Endothelial cell of umbilical vein (primary cell): Measurements from ENCODE around the gene SLC1A1. TPM values are rescaled to one million over a fixed set of nuclear protein-coding genes. Genes with fewer than 3 reads are reported as not detected.
A peak's percentile ranks its signal among the peaks of the same experiment; 100 is the strongest.

Experiments
- BruUV-seq: library from RNA; stranded (reverse); fragments of 400-500 nt; replicated peaks from 2 replicates; lab custom pipeline; 2021; lab: Mats Ljungman, UMichigan
- CTCF ChIA-PET: fragments of 300-600, 350-600 bp; sonication (Branson Sonifier 250); formaldehyde crosslinking; loops from one replicate; lab custom pipeline; 2021; ENCODE audit warnings: antibody characterized with exemption, inconsistent platforms; lab: Charles Lee
- POLR2A ChIA-PET: fragments of 300-600, 350-600 bp; sonication (Branson Sonifier 250); formaldehyde crosslinking; loops from one replicate; lab custom pipeline; 2021; ENCODE audit warnings: antibody characterized with exemption, inconsistent platforms; lab: Charles Lee
- DNase-seq: peaks from one replicate; pipeline ENCODE4 v3.0.0-alpha.2; 2011; ENCODE audit warnings: low read depth, low spot score
- FAIRE-seq: peaks from 2 replicates; lab custom pipeline; 2011; peaks lifted over from hg19 to GRCh38; lab: Jason Lieb, UNC
- H2AFZ ChIP-seq: 2 replicates; pipeline ENCODE4 v1.6.0; 2012; ENCODE audit warnings: low read depth, low read length, control low read depth, inconsistent platforms
- H3K27ac ChIP-seq: 2 replicates; pipeline ENCODE4 v1.5.1; 2011; ENCODE audit warnings: low read depth, mild to moderate bottlenecking, control low read depth, low read length, moderate library complexity; ENCODE audit not compliant: insufficient read depth
- H3K27me3 ChIP-seq, 2 experiments: 2 replicates each; pipeline versions ENCODE4 v1.6.0 to v1.6.1; 2011; ENCODE audit warnings: low read length in 2 of 2, mixed read lengths in 1 of 2; ENCODE audit not compliant: control insufficient read depth in 2 of 2, insufficient read depth in 2 of 2
- H3K36me3 ChIP-seq, 2 experiments: 2 replicates in 1 of 2; 3 replicates in 1 of 2; pipeline ENCODE4 v1.5.1; 2011; ENCODE audit warnings: low read length in 2 of 2, mild to moderate bottlenecking in 1 of 2, moderate library complexity in 1 of 2; ENCODE audit not compliant: control insufficient read depth in 2 of 2, insufficient read depth in 2 of 2; ENCODE audit errors: extremely low read depth in 1 of 2
- H3K4me1 ChIP-seq: 3 replicates; pipeline ENCODE4 v1.5.1; 2011; ENCODE audit warnings: mild to moderate bottlenecking, low read length; ENCODE audit not compliant: control insufficient read depth, insufficient read depth; ENCODE audit errors: extremely low read depth
- H3K4me2 ChIP-seq: 2 replicates; pipeline ENCODE4 v1.6.1; 2011; ENCODE audit warnings: low read length, control low read depth, mixed read lengths; ENCODE audit not compliant: insufficient read depth
- H3K4me3 ChIP-seq, 3 experiments: fragments of 200-600 bp in 1 of 3; sonication (generic), shearing (Covaris generic) in 1 of 3; replicated peaks in 1 of 3; 2 replicates each; pipeline ENCODE4 v1.5.1; 2011 to 2016; ENCODE audit warnings: control low read depth in 3 of 3, low read length in 3 of 3, mild to moderate bottlenecking in 2 of 3, inconsistent platforms in 1 of 3, low read depth in 1 of 3, moderate library complexity in 1 of 3; ENCODE audit not compliant: insufficient read depth in 1 of 3
- H3K79me2 ChIP-seq: 2 replicates; pipeline ENCODE4 v1.6.0; 2012; ENCODE audit warnings: low read length, inconsistent platforms; ENCODE audit not compliant: control insufficient read depth, insufficient read depth
- H3K9ac ChIP-seq: replicated peaks from 2 replicates; pipeline ENCODE3; 2011; ENCODE audit warnings: low read length, control low read depth; ENCODE audit not compliant: insufficient read depth; ENCODE audit errors: extremely low read depth
- H3K9me1 ChIP-seq: replicated peaks from 3 replicates; pipeline ENCODE4 v1.6.0; 2011; ENCODE audit warnings: mild to moderate bottlenecking, low read length; ENCODE audit not compliant: control insufficient read depth, insufficient read depth; ENCODE audit errors: extremely low read depth
- H3K9me3 ChIP-seq: replicated peaks from 2 replicates; pipeline ENCODE4 v1.5.1; 2012; ENCODE audit warnings: low read length, inconsistent platforms; ENCODE audit not compliant: control insufficient read depth, insufficient read depth
- H4K20me1 ChIP-seq: replicated peaks from 2 replicates; pipeline ENCODE3; 2011; ENCODE audit warnings: mild to moderate bottlenecking, low read length; ENCODE audit not compliant: control insufficient read depth, insufficient read depth; ENCODE audit errors: extremely low read depth
- EZH2 ChIP-seq: IDR thresholded peaks from 2 replicates; pipeline ENCODE4 v1.6.1; 2012; ENCODE audit warnings: borderline replicate concordance, low read depth, mild to moderate bottlenecking, moderate library complexity, low read length, inconsistent platforms; ENCODE audit not compliant: severe bottlenecking
- FOS ChIP-seq: IDR thresholded peaks from 2 replicates; pipeline ENCODE4 v1.6.1; 2011; ENCODE audit warnings: mild to moderate bottlenecking, low read length, moderate library complexity, borderline replicate concordance; ENCODE audit not compliant: insufficient read depth
- GATA2 ChIP-seq: IDR thresholded peaks from 2 replicates; pipeline ENCODE4 v1.7.0; 2011; ENCODE audit warnings: low read depth, mild to moderate bottlenecking, moderate library complexity, mixed read lengths, low read length; ENCODE audit not compliant: insufficient read length, insufficient read depth
- JUN ChIP-seq: IDR thresholded peaks from 2 replicates; pipeline ENCODE4 v1.6.1; 2011; ENCODE audit warnings: borderline replicate concordance, low read depth; ENCODE audit not compliant: insufficient read length, insufficient read depth
- MYC ChIP-seq: IDR thresholded peaks from one replicate; pipeline ENCODE4 v1.6.1; 2011; ENCODE audit warnings: mild to moderate bottlenecking, low read depth, low read length
- POLR2A ChIP-seq: IDR thresholded peaks from 2 replicates; pipeline ENCODE4 v1.6.1; 2012; ENCODE audit warnings: low read depth, mild to moderate bottlenecking, control low read depth, low read length
- POLR2AphosphoS5 ChIP-seq: IDR thresholded peaks from 2 replicates; pipeline ENCODE4 v1.6.1; 2012; ENCODE audit warnings: low read depth, mild to moderate bottlenecking, control low read depth, low read length, moderate library complexity; ENCODE audit not compliant: insufficient read depth
- dilution Hi-C: fragments of 300-500 bp; cut with MboI; formaldehyde crosslinking; loops from one replicate; pipeline ENCODE4 v1.15.0; 2019; ENCODE audit warnings: low sequenced_read_pairs; ENCODE audit not compliant: extremely low pct_ligation_motif_present
- intact Hi-C: fragments of 100-400 bp; cut with micrococcal nuclease; formaldehyde crosslinking; loops from one replicate; pipeline ENCODE4 v1.10.0; 2022
- polyA plus RNA-seq, 4 experiments: library from polyadenylated mRNA; depleted of rRNA in 3 of 4; stranded (reverse) in 3 of 4; unstranded in 1 of 4; fragments of >200 nt; gene quantifications; 2 replicates each; pipeline versions ENCODE4 v1.2.1 to v1.2.3, GENCODE V29; 2011 to 2012; ENCODE audit warnings: missing spikeins in 1 of 4
- total RNA-seq: library from RNA; stranded (reverse); gene quantifications from 2 replicates; pipeline ENCODE4 v1.2.3, GENCODE V29; 2021
- TF ChIP-seq, protein P1 (sequence below): IDR thresholded peaks from 2 replicates; pipeline ENCODE4 v1.6.1; 2011; ENCODE audit not compliant: insufficient read depth, insufficient read length
- TF ChIP-seq, protein P2 (sequence below), 2 donors: IDR thresholded peaks; 1 replicate in 1 of 2; 2 replicates in 1 of 2; pipeline ENCODE4 v1.5.1; 2011; ENCODE audit warnings: low read length in 2 of 2, mild to moderate bottlenecking in 2 of 2, moderate library complexity in 2 of 2, control low read depth in 1 of 2, inconsistent platforms in 1 of 2, low read depth in 1 of 2; ENCODE audit not compliant: insufficient read depth in 1 of 2; ENCODE audit errors: extremely low read depth in 1 of 2

SLC1A1 gene
- total and polyA plus RNA-seq, 2 donors (not counting 3 experiments of a cell fraction or from before 2014, with no cell fraction given): 5.8 to 8.3 TPM

DNA sequence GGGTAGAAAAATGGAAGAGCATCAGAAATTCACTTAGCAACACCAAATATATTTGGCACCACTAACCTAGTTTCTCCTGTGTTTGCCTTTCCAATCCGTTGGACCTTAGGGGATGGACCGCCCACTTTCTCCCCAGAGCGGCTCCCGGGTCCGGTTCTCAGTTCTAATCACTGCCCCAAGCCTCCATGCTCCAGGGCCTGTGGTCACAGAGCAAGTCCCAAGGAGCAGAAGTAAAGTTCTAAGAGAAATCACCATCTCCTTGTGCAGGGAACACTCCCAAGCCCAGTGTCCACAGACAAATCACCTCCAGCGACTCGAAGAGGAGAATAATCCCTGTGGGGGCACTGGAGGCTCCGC, 728 bp upstream of the SLC1A1 start:
- TF ChIP-seq, protein P1, sequence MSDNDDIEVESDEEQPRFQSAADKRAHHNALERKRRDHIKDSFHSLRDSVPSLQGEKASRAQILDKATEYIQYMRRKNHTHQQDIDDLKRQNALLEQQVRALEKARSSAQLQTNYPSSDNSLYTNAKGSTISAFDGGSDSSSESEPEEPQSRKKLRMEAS: no peak
- TF ChIP-seq POLR2AphosphoS5: no peak
- TF ChIP-seq JUN: no peak
- TF ChIP-seq POLR2A: no peak
- no peak for TF ChIP-seq FOS
- no peak for TF ChIP-seq EZH2
- no peak for TF ChIP-seq MYC
- TF ChIP-seq GATA2: no peak
- TF ChIP-seq, protein P2, sequence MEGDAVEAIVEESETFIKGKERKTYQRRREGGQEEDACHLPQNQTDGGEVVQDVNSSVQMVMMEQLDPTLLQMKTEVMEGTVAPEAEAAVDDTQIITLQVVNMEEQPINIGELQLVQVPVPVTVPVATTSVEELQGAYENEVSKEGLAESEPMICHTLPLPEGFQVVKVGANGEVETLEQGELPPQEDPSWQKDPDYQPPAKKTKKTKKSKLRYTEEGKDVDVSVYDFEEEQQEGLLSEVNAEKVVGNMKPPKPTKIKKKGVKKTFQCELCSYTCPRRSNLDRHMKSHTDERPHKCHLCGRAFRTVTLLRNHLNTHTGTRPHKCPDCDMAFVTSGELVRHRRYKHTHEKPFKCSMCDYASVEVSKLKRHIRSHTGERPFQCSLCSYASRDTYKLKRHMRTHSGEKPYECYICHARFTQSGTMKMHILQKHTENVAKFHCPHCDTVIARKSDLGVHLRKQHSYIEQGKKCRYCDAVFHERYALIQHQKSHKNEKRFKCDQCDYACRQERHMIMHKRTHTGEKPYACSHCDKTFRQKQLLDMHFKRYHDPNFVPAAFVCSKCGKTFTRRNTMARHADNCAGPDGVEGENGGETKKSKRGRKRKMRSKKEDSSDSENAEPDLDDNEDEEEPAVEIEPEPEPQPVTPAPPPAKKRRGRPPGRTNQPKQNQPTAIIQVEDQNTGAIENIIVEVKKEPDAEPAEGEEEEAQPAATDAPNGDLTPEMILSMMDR (IDR thresholded peaks at IDR 0.05; ENCODE audit: extremely low read depth in 1 of 2, insufficient read depth in 1 of 2, low read depth in 1 of 2, low read length in 2 of 2): no peak
- no TSS peak for BruUV-seq
- Histone ChIP-seq H3K9me1 (no peaks in the 10 kb centered on the region), H3K4me2 (peak overlapping the region; percentile 92), H3K9ac (peak overlapping the region; percentile 32), H3K4me1 (peaks cover 29% of the 10 kb centered on the region), H2AFZ (peak overlapping the region; percentile 98), H3K27ac (no peak overlapping the region), H3K36me3 (no peaks in the 10 kb centered on the region), H3K9me3 (no peaks in the 10 kb centered on the region), H3K27me3 (no peaks in the 10 kb centered on the region), H3K79me2 (peaks cover 25% of the 10 kb centered on the region), H4K20me1 (no peaks in the 10 kb centered on the region), H3K4me3 (peak overlapping the region; percentile 84 to 94 (median 90))
- ChIA-PET POLR2A (no interaction called here), CTCF (interaction anchor here (0.6 to 2.0 kb wide), 9 partner anchors 12 to 151 kb away, joined by 3 to 8 read pairs (median 3); no protein-coding TSS in a partner anchor)
- FAIRE-seq (no peak), DNase-seq (no peak)
- dilution Hi-C loops: no loop called here
- intact Hi-C loops: no loop called here
